ENCODE data around the gene SLC16A3.

GRCh38 chr17:82203920-82204319 is 24.9 kb upstream of the SLC16A3 start:
- TF ChIP-seq CTCF (IDR thresholded peaks at IDR 0.05) (no peak), POLR2AphosphoS5 (IDR thresholded peaks at IDR 0.05) (no peak), POLR2A (IDR thresholded peaks at IDR 0.05) (no peak)

Data from prostate gland (tissue), 2 donors.